Activated CD4-positive, alpha-beta T cell treated with anti-CD3 and anti-CD28 coated beads, Interleukin-2, Interleukin-6, amounts not matched to agents 100 ng/mL and 50 ng/mL, durations not matched to agents 16 hours and 8 hours (primary cell): ENCODE data around the gene C14orf132.

Source experiments
- DNase-seq: peaks from one replicate; pipeline ENCODE4 v3.0.0-alpha.2; 2020

The C14orf132 gene

DNA sequence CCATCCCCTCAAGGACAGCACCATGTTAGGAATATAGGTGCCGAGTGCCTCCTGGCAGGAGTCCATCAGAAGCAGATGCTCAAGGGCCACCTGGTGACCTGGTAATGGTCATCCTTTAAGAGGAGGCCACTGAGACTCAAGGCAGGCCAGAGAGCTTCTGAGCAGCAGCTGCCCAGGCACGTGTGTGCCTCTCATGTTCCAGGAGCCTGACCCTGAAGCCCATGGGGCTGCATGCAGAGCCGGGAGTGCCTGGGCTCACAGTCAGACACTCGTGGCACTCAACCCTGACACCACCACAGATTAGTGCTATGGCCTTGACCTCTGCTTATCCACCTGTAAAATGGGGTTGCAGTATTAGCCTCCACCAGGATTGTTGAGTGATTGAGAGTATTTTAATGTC, 45.6 kb downstream of the C14orf132 start:
- no peak for DNase-seq

DNA sequence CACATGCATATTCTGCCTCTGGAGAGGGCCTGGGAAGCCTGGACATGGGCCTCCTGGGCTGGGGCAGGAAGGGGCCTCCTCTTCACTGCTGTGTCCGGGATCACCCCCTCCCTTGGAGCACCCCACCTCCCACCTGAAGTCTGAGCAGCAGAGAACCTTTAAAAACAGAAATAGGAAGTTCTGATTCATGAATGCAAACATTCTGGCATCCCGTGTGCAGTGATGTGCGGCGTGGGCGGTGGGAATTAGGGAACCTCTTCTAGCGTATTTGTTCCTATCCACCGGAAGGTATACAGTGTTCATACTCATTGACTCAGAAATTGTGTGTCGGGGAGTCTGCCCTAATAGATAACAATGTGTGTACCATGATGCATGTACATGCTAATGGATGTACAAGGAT, 46.2 kb downstream of the C14orf132 start:
- DNase-seq = no peak

DNA sequence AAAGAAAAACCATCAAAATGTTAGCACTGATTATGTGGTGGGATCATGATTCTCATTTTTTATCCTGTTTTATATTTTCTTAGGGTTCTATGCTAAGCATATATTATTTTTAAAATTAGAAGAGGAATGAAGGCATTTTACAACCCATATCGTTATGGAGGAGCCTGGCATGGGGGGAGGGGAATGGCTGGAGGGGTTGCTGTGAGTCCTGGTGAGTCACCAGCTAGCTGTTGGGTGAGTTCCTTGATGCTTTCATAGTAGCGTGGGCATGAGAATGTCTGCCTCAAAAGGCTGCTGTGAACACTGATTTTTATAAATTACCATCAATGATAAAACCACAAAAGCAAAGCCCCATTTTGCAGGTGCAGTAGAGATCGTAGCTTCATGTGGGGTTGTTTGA, 46.9 kb downstream of the C14orf132 start:
- no peak for DNase-seq

DNA sequence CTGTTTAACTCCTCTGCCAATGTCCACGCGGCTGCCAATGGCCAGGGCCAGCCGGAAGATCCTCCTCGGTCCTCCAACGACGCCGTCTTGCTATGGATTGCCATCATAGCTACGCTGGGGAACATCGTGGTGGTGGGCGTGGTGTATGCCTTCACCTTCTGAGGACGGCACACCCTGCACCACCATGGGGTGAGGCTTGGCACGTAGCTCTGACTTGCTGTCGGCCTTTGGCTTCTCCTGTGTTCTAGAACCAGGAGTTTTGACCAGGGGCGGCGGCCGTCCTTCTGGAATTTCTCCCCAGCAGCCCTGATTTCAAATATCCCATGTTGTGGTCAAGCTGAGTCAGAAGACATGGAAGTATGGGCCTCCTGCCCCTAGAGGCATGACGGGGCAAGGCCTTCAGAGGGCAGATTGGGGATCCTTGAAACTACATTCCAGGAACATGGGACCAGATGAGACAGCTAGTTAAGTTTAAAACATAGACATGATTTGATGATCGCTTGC, 47.5 kb downstream of the C14orf132 start:
- DNase-seq = no peak

DNA sequence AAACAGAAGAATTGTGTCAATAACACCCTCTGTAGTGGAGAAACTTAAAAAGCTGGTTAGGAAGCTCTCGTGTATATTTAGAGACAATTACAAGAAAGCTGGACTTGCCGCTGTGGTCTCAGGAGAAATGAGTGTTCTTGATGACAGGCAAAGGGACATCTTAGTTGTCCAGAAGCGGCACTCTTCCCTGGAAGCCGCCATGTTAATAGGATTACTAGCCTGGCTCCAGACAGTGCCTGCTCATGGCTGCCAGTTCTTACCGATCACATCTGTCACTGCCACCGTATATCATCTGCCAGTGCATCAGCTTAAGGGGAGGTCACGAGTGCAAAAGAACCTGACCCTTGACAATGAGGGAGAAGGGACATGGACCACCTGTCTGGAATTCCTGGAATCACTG, 48.9 kb downstream of the C14orf132 start:
- DNase-seq = no peak

DNA sequence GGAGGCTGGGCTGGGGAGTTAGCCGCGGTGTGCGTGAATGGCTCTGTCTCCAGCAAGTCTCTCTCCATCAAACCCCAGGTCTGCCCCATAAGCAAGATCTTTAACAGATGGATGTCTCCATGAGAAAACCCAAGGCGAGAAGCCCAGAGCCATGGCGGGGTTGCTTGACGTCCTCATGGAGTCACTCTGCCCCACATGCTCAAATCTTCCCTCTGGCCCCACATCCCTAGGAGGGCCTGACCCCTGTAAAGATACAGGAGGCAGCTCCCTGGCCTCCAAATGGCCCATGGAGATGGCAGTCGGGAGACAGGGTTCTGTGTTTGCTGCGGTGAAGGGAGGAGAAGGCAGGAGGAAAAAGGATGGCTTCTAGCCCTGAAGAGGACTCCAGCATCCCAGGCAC, 49.3 kb downstream of the C14orf132 start:
- no peak for DNase-seq

DNA sequence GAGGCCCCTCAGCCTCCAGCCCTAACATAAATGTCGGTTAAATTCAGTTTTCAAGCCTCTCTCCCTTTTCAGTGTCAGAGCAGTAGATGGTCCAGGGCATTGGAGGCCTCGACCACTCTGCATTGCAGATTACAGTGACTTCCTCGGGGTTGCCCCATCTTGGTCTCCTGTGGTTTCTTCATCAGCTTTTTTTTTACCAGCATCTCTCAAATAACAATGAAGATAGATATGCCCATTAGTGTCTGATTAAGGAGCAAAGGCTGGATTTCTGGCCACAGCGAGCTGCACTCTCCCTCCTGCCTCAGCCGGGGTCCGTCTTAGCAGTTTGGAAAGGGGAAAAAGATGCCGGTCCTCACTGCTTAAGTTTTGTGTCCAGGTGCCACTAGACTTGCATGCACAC, 49.7 kb downstream of the C14orf132 start:
- no peak for DNase-seq

DNA sequence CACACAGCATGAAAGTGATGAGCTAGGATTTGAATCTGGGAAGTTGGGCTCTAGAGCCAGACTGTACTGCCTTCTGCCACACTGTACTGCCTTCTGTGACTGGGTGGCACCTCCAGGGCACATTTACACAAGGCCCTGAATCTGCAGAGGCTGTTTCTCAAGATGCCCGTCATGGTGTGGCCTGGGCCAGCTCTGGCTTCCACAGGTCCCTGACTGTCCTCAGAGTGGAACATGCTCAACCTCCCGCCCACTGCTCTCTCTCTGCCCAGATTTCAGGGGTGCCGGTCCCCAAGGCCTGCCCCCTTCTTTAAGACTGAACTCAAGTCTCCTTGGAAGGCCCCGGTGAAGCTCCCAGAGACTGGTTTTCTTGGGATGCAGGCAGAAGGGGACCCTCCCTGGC, 50.2 kb downstream of the C14orf132 start:
- no peak for DNase-seq

DNA sequence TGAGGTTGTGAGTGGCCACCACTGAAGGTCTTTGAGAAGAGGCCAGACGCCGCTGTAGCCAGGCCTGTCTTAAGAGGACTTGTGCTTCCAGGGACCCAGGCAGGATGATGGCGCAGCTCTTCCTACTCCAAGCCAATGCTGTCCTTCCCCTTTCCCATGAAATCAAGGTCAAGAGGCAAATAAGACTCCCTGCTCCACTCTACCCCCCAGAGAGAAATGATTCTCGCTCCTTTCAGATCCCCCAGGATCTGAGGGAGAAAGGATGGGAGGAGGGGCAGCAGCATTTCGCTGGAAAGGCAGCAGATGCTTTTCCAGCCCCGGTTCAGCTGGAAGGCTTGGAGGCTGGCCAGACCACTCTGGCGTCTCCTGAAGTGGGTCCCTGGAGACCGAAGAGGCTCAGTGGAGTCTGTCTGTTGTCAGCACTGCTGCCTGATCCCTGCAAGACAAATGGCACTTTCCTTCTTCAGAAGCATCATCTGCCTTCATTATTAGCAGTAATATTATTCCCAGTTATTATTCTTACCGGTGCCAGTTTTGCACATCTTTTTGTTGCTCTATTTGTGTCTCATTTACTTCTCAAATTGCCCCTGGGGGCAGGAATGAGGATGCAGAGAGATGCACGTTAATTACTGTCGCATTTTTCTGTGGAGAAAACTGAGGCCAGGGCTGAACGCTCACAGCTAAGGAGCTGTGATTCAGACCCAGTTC, 51.4 kb downstream of the C14orf132 start:
- no peak for DNase-seq

DNA sequence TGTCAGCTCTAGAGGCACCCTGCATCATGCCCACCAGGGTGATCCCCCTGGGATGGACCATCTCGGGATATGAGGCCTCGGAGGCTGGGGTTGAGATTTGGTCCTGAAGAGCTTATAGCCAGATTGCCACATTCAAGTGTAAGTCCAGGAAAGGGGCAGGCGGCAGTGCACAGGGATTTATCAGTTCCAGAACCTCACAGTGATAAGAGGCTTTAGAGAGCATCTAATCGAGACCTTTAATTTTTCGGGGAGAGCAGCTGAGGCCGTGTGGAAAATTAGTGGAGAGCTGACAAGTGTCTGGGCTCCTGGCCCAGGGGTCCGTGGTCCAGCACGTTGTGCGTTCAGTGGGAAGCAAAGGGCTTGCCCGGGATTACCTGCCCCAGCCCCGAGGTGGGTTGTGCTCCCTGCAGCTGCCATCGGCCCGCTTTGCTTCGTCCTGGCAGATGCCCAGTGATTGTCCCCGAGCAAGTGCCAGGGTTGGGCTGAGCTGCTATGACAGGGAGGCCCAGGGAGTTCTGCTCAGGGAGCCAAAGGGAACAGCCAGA, 52.1 kb downstream of the C14orf132 start:
- no peak for DNase-seq

DNA sequence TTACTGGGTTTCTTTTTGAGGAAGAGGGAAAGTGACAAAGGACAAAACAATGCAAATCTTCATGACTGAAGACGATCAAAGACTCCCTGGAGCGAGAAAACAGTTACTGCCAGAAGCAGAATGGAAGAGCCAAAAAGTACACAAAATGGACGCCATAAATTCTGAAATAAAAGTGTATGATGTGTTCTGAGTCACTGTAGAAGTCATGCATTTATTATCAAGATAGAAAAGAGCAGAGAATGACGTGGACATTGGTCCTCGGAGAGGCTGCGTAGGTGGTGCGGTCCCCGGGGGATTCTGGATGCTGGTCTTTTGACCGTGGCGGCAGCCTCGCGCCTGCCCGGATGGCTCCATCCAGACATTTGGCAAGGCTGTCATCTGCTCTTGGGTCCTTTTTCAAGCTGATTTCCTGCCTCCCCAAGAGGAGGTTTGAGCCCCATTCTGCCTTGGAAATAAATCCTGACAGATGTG, 52.8 kb downstream of the C14orf132 start:
- DNase-seq = no peak

DNA sequence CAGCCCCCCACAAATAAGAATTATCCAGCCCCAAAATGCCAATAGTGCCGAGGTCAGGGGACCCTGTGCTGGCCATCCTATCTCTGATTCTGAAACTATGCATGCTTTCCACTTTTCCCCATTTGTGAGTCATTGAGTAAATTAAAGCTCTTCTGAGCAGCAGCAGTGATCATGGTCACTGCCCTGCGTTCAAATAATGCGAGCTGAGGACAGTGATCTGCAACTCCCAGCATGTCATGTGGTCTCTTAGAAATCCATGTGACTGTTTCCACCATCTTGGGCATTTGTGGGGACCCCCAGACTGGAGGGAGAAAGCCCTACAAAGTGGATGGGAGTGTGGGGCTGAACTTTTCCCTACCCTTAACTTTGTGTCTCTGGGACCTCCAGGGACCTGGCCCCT, 53.8 kb downstream of the C14orf132 start:
- no peak for DNase-seq

DNA sequence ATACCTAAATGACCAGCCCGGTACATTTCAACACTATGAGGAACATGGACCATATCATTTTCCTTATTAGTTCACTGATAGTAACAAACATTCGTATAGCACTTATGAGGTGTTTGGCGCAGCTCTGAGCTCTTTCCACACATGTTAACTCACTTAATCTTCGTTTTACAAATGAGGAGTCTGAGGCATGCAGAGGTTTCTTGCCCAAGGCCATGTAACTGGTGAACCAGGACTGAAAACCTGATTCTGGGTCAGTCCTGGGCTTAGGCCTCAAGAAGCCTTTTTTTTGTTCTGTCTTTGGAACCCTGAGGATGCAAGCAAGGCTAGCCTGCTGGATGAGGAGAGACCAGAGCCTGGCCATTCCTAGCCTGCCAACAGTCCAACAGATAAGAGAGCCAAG, 55.0 kb downstream of the C14orf132 start:
- no peak for DNase-seq

DNA sequence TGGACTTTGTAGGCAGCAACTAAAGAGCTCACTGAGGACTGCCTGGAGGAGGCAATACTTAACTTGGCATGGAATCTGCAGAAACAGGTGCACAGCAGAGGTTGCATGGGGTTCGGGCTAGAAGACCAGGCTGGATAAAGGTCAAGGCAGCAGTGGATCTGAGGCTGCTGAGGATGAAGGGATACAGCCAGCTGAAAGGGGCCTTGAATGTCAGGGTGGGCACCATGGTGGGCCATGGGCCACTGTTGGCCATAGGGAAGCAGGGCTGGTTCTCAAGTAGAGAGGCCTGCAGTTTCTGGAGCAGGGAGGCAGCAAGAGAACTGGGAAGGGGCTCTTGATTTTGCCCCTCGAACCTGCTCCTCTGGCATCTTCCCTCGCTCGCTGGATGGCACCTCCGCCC, 55.5 kb downstream of the C14orf132 start:
- DNase-seq = no peak

DNA sequence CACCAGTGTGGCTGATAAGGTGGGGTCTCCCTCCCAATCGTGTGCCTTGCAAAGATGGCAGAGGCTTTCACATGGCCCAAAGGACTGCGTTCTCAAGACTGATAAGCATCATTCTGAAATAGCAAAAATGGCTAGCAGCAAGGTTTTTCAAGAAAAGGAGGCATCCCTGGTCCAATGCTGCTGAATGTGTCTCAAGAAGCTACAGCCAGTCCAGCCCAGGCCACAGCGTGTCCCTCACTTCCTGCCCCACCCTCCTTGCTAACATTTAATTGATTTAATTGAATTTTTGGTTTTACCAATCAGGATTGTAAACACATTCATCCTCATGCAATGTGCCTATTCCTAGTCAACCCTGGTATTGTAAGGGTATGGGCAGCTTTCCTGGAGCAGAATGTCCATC, 55.9 kb downstream of the C14orf132 start:
- no peak for DNase-seq

DNA sequence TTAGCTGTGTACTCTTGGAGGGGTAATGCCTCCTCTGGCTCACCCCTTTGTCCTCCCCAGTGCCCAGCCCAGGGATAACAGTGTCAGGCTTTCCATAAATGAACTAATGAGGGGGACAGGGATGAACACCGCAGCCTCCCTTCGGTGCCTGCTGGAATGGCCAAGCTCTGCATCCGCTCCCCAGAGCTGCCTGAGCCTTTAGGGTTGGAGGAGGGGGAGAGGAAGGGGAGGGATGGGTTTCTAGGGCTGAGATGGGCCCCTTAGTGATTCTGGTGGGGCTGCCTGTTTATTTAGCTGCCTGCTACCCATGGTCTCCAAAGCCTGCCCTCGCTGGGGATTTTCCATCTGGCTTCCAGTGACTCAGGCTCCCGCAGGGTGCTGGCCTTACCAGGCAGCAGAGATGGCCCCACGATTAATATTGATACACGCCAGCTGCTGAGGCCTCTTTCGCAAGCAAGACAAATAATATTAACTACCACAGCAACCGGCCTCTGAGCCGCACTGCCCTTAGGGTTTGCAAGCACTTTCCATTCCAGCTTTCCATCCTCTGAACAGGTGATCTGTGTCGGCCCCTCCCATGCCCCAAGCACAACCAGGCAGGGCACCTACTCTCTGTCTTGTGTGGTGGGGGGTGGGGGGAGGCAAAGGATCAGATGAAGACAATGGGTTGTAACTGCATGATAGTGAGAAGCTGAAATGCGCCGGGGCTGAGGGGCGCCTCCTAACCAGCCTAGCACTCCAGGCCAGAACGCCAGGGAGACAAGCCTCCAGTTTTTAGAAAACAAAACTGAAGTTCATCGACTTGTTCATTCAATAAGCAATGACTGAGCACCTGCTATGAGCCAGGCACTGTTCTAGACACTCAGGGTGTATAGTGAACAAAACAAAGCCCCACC, 56.7 kb downstream of the C14orf132 start:
- no peak for DNase-seq

DNA sequence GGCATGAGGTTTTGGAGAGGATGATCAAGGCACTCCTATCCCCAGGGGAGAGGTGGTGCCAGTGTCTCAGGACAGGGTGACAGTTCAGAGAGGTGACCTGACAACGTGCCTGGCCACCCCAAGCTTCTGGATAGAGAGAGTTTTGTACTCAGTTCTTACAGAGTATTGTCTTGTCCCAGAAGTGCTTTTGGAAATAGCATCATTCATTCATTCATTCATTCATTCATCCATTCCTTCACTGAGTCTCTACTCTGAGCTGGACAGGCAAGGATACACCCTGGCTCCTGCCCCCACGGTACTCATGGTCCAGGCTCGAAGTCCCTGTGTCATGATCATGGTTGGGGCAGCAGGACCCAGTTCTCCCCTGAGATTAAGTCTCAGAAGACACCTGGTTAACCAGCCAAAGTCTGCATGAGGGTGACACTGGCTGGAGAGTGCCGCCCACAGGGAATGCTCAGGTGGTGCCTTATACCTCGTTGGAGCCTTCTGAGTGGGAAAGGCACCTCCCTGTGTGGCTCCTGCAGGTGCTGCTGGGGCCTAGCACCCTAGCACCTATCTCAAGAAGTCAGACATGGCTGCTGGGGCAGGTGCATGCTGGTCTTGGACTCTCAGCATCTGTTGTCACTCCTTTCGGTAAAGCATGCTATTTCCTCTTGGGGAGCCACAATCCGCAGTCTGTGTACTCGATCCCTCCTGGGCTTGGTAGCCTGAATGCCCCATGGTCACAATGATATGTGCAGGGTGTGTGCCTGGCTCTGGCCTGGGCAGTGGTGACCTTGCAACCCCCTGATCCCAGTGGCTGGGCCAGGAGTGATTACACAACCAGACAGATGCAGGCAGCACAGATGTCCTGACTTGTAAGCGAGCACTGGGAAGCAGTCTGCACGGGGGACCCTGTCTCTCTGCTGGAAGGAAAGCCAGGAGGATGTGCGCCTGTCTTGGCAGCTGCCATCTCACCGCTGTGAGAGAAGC, 57.8 kb downstream of the C14orf132 start:
- DNase-seq = no peak

DNA sequence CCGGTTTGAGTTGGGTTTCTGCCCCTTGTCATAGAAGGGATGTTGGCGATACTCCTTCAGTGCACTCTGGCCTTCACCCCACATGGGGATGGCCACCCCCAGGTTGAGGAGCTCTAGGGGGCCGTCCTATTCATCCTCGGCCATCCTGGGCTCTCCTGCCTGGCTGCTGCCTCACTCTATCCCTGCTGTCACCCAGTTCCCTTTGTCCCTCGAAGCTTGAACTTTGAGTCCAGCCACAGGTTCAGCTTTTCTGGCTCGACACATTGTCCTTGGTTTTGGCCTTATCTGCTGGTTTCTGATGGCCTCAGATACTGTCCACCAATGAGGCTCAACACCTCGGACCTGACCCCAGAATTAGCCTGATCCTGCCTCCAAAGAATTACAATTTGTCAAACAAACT, 58.6 kb downstream of the C14orf132 start:
- DNase-seq = no peak

DNA sequence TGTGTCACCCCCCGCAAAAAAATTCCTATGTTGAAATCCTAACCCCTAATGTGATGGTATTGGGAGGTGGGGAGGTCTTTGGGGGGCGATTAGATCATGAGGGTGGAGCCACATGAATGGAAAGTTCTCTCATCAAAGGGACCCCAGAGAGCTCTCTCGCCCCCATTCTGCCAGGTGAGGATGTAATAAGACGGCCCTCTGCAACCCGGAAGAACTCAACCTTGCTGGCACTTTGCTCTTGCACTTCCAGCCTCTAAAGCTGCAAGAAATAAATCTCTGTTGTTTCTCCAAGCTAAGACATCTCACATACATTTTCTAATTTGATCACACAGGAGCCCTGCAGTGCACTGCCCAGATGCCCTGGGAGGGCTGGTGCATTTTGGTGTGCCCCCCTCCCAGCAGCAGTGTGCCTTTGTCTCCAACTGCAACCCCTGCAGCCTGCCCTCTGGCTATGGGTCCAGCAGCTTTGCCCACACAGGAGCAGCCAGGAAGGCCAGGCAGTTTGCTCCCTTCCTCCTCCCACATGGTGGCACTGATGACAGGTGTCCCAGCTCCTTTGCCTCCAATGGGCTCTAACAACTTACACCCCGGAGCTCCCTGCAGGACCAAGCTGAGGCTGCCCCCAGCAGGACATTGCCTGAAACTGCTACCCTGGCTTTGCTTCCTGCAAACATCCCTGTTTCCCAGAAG, 59.3 kb downstream of the C14orf132 start:
- peak; percentile 37 for DNase-seq

DNA sequence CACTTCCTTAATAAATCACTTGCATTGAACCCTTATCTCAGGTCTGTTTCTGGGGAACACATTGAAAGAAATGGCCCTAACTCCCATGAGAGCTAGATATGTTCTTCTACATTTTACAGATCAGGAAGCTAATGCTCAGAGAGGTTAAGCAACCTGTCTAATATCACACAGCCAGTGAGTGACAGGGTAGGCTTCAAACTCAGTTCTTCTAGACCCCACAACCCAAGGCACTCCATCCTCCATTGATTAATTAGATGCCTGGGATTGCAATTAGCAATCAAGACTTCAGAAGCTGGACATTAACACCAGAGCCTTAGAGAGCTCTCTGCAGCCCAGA, 59.8 kb downstream of the C14orf132 start:
- no peak for DNase-seq

DNA sequence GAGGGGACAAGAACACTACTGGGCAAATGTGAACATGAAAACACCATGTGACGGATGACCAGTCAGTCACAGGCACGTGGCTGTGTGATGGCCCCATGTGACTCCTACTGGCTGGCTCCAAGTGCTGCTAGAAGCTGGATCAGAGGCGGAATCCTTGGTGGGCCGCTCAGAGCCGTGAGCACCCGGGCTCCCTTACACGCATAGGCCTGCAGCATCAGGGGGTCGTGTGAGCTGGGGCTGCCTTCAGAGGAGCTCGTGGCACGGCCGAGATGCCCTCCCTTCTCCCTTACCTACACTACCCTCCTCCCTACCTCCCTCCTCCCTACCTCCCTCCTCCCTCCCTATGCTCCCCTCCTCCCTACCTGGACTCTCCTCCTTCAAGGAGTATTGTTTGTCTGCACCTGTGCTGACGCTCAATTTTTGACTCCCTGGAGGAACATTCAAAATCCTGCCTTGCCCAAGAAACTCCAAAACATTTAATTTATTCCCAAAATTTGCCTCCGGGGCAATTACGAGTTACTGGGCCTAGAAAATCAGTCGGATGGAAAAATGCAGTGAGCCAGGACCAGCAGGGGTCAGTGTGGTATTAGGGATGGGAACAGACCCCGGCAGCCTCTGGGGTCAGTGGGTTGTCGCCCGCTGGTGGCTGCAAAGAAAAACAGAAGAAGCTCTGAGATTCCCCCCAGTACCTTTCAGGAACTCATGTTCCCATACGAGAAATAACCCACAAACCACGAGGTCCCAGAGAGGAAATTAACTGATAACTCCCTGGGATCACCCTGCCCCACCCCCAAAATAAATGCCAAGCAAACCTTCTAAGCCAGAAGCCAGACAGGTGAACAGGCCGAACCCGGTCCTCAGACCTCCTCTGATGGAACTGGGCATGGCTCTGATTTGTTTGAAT, 61.3 kb downstream of the C14orf132 start:
- peak; percentile 71 for DNase-seq
